ENCODE measurements around the gene LCMT2. TPM values are rescaled to one million over a fixed set of nuclear protein-coding genes. Genes with fewer than 3 reads are reported as not detected.
A peak's percentile ranks its signal among the peaks of the same experiment; 100 is the strongest.

The LCMT2 gene
- total RNA-seq, 1 donor from 2014 or later = 8.7 TPM

DNA sequence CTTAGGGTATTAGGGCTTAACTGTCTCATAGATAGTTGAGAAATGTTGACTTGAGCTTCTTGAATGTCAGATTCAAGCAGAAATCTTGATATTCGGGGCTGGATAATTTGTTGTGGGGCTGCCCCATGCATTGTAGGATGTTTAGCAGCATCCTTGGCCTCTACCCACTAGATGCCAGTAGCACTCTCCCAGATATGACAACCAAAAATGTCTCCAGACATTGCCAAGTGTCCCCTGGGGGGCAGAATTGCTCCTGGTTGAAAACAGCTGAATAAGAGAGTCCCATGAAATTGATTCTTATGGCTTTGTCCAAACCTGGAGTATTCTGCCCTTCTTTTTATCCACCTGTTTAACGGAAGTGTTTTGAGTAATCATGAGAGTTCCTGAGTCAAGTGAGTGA is 15.9 kb upstream of the LCMT2 start:
- Mint-ChIP-seq H3K4me1 (ENCODE audit: unreplicated experiment) (no peaks in the 10 kb centered on the region), H3K9me3 (ENCODE audit: unreplicated experiment) (no peaks in the 10 kb centered on the region), H3K27ac (ENCODE audit: unreplicated experiment) (no peak overlapping the region), H3K36me3 (ENCODE audit: unreplicated experiment) (peaks cover 23% of the 10 kb centered on the region), H3K4me3 (ENCODE audit: unreplicated experiment) (no peak overlapping the region), H3K27me3 (ENCODE audit: unreplicated experiment) (no peaks in the 10 kb centered on the region)
- DNase-seq (ENCODE audit: extremely low spot score, unreplicated experiment) = no peak
- TF ChIP-seq, protein P1, sequence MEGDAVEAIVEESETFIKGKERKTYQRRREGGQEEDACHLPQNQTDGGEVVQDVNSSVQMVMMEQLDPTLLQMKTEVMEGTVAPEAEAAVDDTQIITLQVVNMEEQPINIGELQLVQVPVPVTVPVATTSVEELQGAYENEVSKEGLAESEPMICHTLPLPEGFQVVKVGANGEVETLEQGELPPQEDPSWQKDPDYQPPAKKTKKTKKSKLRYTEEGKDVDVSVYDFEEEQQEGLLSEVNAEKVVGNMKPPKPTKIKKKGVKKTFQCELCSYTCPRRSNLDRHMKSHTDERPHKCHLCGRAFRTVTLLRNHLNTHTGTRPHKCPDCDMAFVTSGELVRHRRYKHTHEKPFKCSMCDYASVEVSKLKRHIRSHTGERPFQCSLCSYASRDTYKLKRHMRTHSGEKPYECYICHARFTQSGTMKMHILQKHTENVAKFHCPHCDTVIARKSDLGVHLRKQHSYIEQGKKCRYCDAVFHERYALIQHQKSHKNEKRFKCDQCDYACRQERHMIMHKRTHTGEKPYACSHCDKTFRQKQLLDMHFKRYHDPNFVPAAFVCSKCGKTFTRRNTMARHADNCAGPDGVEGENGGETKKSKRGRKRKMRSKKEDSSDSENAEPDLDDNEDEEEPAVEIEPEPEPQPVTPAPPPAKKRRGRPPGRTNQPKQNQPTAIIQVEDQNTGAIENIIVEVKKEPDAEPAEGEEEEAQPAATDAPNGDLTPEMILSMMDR (IDR thresholded peaks at IDR 0.05) = no peak

DNA sequence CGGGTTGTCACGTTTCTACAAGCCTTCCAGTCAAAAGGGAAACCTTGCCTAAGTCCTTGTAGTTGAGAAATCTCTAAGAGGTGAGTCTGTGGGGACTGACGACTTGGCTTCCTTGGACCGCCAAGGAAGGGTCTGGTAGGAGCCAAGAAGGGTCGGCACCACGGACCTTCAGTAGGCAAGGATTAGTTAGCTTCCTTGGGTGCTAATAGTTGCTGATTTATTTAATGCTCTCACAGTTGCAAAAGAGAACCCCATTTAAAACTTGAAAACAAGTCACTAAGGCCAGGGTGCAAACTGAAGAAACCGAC is 361 bp upstream of the LCMT2 start:
- peak overlapping the region; percentile 94 for H3K27ac Mint-ChIP-seq (ENCODE audit: unreplicated experiment)
- peak overlapping the region; percentile 88 for H3K4me3 Mint-ChIP-seq (ENCODE audit: unreplicated experiment)
- TF ChIP-seq, protein P1 (IDR thresholded peaks at IDR 0.05) = no peak
- H3K27me3 Mint-ChIP-seq (ENCODE audit: unreplicated experiment) = peaks cover under 1% of the 10 kb centered on the region
- DNase-seq (ENCODE audit: extremely low spot score, unreplicated experiment) = no peak
- peaks cover 20% of the 10 kb centered on the region for H3K4me1 Mint-ChIP-seq (ENCODE audit: unreplicated experiment)
- H3K36me3 Mint-ChIP-seq (ENCODE audit: unreplicated experiment) = peaks cover 15% of the 10 kb centered on the region
- no peaks in the 10 kb centered on the region for H3K9me3 Mint-ChIP-seq (ENCODE audit: unreplicated experiment)

DNA sequence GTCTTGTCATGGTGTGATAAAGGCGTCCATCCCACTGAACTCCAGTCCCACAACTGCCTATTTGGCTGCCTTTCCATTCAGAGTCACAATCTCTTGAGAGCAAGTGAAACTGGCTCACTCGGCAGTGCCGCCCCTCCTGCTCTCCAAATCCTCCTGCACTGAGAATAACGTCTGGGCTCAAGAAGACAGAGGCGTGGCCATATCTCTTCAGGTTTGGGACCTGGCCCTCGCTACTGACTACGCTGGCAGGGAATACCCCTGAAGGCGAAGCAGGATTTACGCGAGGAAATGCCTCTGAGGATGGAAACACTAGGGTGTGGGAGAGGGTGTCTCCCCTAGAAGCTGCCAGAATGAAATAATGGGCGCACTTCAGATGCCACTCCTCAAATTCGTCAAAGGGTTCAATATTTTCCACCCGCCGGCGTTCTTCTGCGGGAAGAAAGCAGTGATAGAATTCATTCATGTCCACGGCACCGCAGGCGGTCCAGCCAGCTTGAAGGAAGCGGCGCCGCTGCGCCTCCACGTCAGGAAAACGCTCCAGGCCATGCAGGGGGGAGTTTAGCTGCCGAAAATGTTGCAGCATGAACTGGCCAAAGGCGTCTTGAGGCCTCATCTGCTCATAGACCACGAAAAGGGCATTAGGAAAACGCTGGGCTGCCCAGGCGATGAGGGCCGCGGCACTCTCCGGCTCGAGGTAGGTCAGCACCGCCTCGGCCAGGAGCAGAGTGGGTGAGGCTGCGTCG is 985 bp downstream of the LCMT2 start:
- Mint-ChIP-seq H3K4me1 (ENCODE audit: unreplicated experiment) (peaks cover 20% of the 10 kb centered on the region), H3K9me3 (ENCODE audit: unreplicated experiment) (no peaks in the 10 kb centered on the region), H3K27me3 (ENCODE audit: unreplicated experiment) (peaks cover 3% of the 10 kb centered on the region), H3K27ac (ENCODE audit: unreplicated experiment) (peak overlapping the region; percentile 94), H3K36me3 (ENCODE audit: unreplicated experiment) (peaks cover 7% of the 10 kb centered on the region), H3K4me3 (ENCODE audit: unreplicated experiment) (peak overlapping the region; percentile 88)
- TF ChIP-seq, protein P1 (IDR thresholded peaks at IDR 0.05) = no peak
- DNase-seq (ENCODE audit: extremely low spot score, unreplicated experiment) = no peak

DNA sequence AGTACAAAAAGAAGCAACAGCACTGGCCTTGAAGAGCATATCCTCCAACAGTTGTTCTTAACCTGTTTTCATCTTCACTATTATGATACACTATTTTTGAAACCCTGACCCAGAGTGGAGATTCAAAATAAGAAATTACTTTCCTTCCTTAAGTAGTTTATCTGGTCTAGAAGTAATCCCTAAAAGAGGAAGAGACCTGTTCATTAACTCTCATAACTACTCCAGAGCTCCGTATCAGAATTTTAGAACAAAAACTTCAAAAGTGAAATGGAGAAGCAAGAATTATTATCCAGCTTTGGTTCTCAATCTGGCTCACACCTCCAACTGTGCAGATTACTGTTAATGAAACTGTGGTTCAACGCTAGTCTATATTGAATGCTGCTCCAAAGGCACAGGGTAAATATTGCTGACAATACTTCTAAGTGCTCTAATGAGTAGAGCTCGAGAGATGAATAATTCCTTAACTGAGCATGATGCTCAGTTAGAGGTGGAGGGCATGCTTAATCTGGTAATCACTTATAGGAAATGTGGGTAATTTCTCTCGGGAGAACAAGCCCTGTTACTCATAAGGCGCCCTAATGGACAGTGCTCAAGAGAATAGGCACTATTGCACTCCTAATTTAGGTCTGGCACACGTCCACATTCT is 5.2 kb downstream of the LCMT2 start:
- TF ChIP-seq, protein P1 (IDR thresholded peaks at IDR 0.05) = no peak
- H3K27ac Mint-ChIP-seq (ENCODE audit: unreplicated experiment) = no peak overlapping the region
- H3K27me3 Mint-ChIP-seq (ENCODE audit: unreplicated experiment) = peaks cover 24% of the 10 kb centered on the region
- H3K36me3 Mint-ChIP-seq (ENCODE audit: unreplicated experiment) = peaks cover 3% of the 10 kb centered on the region
- H3K9me3 Mint-ChIP-seq (ENCODE audit: unreplicated experiment) = no peaks in the 10 kb centered on the region
- DNase-seq (ENCODE audit: extremely low spot score, unreplicated experiment) = no peak
- no peak overlapping the region for H3K4me3 Mint-ChIP-seq (ENCODE audit: unreplicated experiment)
- peaks cover 9% of the 10 kb centered on the region for H3K4me1 Mint-ChIP-seq (ENCODE audit: unreplicated experiment)

DNA sequence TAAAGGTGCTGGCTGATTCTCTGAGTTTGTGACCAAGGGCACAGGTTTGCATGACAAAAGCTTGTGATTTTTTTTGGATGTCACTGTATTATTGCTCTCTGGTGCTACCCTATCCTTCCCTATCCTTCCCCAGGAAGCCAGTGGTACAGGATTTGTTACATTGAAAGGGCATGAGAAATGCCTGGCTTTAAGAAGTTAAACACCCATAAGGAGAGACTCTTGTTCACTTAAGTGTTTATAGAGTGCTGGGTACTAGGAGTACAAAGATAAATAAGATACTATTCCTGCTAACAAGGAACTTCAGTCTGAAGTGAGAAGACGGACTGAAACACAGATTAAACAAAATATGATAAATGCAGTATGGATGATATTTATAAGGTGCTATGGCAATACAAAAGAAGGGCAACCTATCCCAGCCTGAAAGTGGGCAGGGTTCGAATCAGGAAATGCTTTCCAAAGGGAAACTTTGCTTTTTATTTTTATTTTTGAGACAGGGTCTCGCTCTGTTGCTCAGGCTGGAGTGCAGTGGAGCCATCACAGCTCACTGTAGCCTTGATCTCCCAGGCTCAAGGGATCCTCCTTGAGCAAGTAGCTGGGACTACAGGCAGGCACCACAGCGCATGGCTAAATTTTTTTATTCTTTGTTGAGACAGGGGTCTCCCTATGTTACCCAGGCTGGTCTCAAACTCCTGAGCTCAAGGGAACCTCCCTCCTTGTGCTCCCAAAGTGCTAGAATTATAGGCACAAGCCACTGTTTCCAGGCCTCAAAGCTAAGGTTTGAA is 11.2 kb downstream of the LCMT2 start:
- H3K4me3 Mint-ChIP-seq (ENCODE audit: unreplicated experiment) = no peak overlapping the region
- H3K36me3 Mint-ChIP-seq (ENCODE audit: unreplicated experiment) = no peaks in the 10 kb centered on the region

More for the DNA sequence above, 11.2 kb downstream of the LCMT2 start:
- Mint-ChIP-seq H3K9me3 (ENCODE audit: unreplicated experiment) (no peaks in the 10 kb centered on the region), H3K4me1 (ENCODE audit: unreplicated experiment) (no peaks in the 10 kb centered on the region), H3K27ac (ENCODE audit: unreplicated experiment) (no peak overlapping the region), H3K27me3 (ENCODE audit: unreplicated experiment) (peaks cover 47% of the 10 kb centered on the region)
- DNase-seq (ENCODE audit: extremely low spot score, unreplicated experiment) = no peak
- TF ChIP-seq, protein P1 (IDR thresholded peaks at IDR 0.05) = no peak
